Activated T-cell treated with anti-CD3 and anti-CD28 coated beads for 1 hour (primary cell): ENCODE measurements around the gene EXD1.
"Not testable (repeated sequence)": the region's sequence is repeated elsewhere in the genome, so short reads cannot be mapped to it uniquely, and the experiment has no call there.

Experiments used
- DNase-seq: peaks from one replicate; pipeline ENCODE4 v3.0.0-alpha.2; 2020; ENCODE audit warnings: low read depth

Gene EXD1

GRCh38 chr15:41139619-41140018 is 90.9 kb downstream of the EXD1 start:
- DNase-seq: no peak

GRCh38 chr15:41139112-41139511 is 91.4 kb downstream of the EXD1 start:
- not testable (repeated sequence) for DNase-seq

GRCh38 chr15:41135580-41135979 is 95.0 kb downstream of the EXD1 start:
- not testable (repeated sequence) for DNase-seq

- no peak for DNase-seq
Observed at GRCh38 chr15:41133454-41133853, 97.1 kb downstream of the EXD1 start.
